DND-41 (cell line): ENCODE data around the gene MYD88.

Experiments used
- CTCF ChIP-seq: IDR thresholded peaks from 2 replicates; pipeline ENCODE4 v1.5.1; 2012; ENCODE audit warnings: borderline replicate concordance, low read length, moderate library complexity, mild to moderate bottlenecking; ENCODE audit not compliant: poor library complexity, severe bottlenecking; ENCODE audit errors: extremely low read depth
- EZH2 ChIP-seq: IDR thresholded peaks from 3 replicates; pipeline ENCODE4 v1.6.1; 2012; ENCODE audit warnings: borderline replicate concordance, low read depth, mild to moderate bottlenecking, moderate library complexity, low read length, inconsistent platforms; ENCODE audit not compliant: severe bottlenecking

DNA sequence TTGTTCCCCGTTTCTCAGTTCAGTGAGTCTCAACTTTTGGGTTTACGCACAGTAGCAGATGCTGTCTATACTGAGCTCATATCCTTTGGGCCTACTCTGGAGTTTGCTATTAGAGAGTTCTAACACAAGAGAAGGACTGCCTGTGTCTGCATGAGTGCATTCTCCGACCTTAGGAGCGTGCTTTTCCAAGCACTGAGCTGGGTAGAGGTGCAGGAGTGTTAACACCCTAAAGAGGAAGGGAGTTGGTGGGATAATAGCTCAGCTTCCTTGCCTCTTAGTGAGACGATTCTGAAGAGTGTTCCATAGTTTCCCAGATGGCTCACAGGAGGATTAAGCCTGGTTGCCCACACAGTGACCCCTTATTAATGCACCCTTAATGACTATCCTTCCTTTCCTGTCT lies 20.0 kb downstream of the MYD88 start:
- no peak for TF ChIP-seq CTCF
- no peak for TF ChIP-seq EZH2
